G401 (cell line): ENCODE measurements around the gene C19orf85. TPM values are rescaled to one million over a fixed set of nuclear protein-coding genes. Genes with fewer than 3 reads are reported as not detected.

Source experiments
- DNase-seq: peaks from one replicate; pipeline ENCODE4 v3.0.0-alpha.2; 2015; ENCODE audit warnings: low spot score
- in situ Hi-C: cut with HindIII; loops from 2 replicates; pipeline ENCODE4 v1.10.0; 2016; ENCODE audit warnings: low sequenced_read_pairs, mixed read lengths
- total RNA-seq: library from RNA; depleted of rRNA; stranded (reverse); fragments of >200 nt; shearing (Covaris generic); gene quantifications from 2 replicates; pipeline ENCODE4 v1.2.3, GENCODE V29; 2014

Gene C19orf85
- total RNA-seq, 1 experiment from 2014 or later = not detected

- no peak for DNase-seq
Measured at GRCh38 chr19:55490478-55491432, 26.2 kb upstream of the C19orf85 start.

DNA sequence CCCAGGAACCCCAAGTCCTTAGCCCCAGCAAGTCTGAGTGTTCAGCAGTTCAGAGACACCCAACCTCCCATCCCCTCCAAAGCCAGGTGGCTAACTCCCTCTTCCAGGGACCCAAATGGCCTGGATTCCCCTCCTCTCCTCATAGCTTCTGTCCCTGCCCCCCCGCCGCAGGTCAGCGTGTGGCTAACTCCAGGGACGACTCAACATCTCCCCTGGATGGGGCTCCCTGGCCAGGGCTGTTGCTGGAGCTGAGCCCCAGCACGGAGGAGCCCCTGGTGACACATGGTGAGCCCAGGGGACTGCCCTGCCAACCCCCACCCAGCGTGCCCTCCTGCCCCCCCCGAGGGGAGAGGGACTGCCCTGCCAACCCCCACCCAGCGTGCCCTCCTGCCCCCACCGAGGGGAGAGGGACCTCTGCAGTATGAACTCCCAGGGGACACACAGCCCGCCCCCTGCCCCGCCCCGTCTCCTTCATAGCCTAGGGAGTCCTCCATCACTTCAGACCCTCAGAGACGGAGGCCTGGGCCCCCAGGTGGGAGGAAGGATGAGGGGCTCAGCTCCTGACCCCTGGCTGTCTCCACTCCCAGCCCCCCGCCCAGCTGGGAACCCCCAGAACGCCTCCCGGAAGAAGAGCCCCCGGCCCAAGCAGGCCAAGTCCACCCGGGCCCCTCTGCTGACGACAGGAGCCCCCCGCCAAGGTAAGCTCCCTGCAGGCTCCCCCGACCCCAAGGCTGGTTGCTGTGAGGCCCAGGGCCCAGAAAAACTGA lies 25.3 kb upstream of the C19orf85 start:
- in situ Hi-C loops = no loop called here
- no peak for DNase-seq

More at GRCh38 chr19:55490478-55491432, 26.2 kb upstream of the C19orf85 start:
- in situ Hi-C loops = no loop called here

- peak; percentile 19 for DNase-seq
- in situ Hi-C loops = no loop called here
Measured at GRCh38 chr19:55488986-55489710, 24.6 kb upstream of the C19orf85 start.

DNA sequence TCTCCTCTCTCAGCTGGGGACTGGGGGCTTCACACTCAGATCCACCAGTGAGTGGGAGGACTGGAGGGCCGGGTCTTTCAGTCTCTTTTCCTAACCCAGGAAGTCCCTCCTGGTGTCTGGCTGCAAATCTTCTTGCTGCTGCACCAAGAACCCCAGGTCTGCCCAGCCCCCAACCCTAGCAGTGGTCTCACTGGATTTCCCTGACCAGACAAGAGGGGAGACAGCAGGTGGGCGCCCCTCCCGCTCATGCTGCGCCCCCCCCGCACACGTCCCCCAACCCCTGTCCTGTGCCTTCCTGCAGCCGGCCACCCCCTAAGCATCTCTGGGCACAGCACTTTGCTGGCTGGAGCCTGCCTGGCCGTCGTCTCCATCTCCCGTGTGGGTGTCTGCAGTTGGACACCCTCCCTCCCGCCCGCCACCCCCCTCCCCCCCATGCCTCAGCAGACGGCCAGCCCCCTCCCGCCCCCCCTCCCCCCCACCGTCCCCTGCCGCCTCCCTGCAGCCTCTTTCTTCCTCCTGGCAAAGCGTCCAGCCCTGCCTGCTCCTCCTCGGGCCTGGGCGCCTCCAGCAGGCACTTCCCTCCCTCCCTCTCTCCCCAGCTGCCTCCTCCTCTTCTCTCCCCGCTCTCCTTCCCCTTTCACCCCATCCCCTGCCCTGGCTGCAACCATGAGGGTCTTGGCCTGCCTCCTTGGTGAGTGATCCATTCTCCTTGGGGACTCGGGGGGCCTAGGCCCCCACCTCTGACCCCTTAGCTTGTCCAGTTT lies 23.6 kb upstream of the C19orf85 start, which contains the start of gene SSC5D:
Gene SSC5D (plus strand): TSS at position 513 of the 764 bp plus-strand sequence. CDS start 154 bp downstream, at position 667.
- in situ Hi-C loops = no loop called here
- DNase-seq = peak; percentile 41

DNA sequence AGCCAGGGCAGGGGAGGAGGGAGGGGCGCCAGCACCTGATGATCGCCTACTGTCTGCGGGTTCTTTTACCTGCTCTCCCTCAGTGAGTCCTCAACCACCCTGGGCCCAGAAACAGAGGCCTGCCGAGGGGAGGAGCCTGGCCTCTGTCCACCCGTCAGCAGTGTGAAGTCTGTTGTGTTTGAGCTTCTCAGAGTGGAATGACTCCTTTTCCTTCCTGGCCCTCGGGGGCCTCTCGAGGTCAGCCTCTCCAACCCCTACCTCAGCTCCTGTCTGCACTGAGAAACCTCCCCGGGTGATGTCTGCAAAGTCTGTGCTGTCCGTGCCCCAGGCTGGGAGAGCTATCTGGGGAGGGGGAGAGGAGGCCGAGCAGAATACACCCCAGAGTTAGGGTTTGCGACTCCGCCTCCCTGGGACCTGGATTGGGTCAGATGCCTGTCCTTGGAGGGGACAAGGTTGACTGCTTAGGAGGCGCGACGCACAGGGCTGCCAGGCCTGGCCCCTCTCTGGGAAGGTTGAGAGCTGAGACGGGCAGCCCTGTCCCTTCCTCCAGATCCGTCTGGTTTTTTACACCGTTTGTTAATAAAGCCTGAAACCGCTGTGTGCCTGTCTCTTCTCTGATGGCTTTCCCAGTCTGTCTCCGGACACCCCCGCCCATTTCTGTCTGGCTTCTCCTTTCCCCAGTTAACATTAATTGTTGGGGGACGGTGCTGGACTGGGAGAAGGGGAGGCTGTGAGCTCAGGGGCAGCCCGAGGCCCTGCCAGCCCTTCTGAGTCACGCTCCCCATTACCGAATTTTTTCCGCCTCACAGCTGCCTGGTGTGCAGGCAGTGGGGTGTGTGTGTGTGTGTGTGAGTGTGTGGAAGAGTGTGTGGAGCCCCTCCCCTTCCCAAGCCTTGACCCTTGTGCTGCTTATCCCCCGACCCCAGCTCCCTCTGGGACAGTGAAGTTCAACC lies 22.7 kb upstream of the C19orf85 start:
- DNase-seq = peak; percentile 75
- in situ Hi-C loops = no loop called here

GRCh38 chr19:55486043-55486970 lies 21.8 kb upstream of the C19orf85 start:
- peak; percentile 56 for DNase-seq
- in situ Hi-C loops = no loop called here

- peak; percentile 23 for DNase-seq
- in situ Hi-C loops = no loop called here
Measured at GRCh38 chr19:55485439-55486011, 21.0 kb upstream of the C19orf85 start.

- in situ Hi-C loops = no loop called here
- peak; percentile 58 for DNase-seq
Measured at GRCh38 chr19:55484593-55485438, 20.3 kb upstream of the C19orf85 start, which contains the start of gene NAT14. TSS of gene NAT14 (plus strand) at chr19:55485188. CDS start at chr19:55485709, 521 bp downstream.

DNA sequence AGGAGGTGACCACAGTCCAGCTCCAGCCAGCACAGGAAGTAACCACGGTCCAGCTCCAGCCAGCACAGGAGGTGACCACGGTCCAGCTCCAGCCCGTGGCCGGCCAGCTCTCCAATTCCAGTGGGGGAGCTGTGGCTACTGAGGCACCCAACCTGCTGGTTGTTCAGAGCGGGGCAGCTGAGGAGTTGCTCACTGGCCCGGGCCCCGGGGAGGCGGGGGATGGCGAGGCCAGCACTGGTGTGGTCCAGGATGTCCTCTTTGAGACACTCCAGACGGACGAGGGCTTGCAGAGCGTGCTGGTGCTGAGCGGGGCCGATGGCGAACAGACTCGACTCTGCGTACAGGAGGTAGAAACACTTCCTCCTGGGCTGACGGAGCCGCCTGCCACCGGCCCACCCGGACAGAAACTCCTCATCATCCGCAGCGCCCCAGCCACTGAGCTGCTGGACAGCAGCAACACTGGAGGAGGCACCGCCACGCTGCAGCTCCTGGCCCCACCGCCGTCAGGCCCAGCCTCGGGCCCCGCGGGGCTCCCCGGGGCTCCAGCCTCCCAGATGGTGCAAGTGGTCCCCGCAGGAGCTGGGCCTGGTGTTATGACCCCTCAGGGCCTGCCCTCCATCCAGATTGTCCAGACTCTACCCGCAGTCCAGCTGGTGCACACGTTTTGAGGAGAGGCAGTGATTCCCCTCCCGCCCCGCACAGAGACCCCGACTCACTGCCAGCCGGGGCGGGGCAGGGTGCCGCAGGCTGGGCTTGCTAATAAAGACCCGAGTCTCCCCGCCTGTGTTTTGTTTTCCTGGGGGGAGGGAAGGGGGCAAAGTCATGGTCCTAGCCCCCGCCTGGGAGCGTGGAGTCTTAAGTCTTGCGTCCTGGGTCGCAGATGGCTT lies 19.4 kb upstream of the C19orf85 start:
- no peak for DNase-seq
- in situ Hi-C loops = no loop called here

DNA sequence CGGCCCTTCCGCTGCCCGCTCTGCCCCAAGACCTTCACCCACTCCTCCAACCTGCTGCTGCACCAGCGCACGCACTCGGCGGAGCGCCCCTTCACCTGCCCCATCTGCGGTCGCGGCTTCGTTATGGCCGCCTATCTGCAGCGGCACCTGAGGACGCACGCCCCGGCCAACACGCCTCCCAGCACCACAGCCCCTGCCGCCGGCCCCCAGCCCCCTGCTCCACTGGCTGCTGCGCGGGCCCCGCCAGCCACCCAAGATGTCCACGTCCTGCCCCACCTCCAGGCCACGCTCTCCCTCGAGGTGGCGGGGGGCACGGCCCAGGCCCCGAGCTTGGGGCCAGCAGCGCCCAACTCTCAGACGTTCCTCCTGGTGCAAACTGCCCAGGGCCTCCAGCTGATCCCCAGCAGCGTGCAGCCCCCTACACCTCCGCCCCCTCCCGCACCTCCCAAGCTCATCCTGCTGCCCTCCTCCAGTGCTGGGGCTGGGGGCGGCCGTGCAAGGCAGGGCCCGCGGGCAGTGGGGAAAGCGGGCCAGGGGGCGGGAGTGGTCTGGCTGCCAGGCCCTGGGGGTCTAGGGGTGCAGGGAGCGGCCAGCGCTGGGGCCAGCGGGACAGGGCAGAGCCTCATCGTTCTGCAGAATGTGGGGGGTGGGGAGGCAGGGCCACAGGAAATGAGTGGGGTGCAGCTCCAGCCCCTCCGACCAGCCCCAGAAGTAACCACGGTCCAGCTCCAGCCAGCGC lies 18.6 kb upstream of the C19orf85 start:
- no peak for DNase-seq
- in situ Hi-C loops = no loop called here

GRCh38 chr19:55482156-55482961 lies 17.8 kb upstream of the C19orf85 start:
- in situ Hi-C loops = no loop called here
- no peak for DNase-seq

DNA sequence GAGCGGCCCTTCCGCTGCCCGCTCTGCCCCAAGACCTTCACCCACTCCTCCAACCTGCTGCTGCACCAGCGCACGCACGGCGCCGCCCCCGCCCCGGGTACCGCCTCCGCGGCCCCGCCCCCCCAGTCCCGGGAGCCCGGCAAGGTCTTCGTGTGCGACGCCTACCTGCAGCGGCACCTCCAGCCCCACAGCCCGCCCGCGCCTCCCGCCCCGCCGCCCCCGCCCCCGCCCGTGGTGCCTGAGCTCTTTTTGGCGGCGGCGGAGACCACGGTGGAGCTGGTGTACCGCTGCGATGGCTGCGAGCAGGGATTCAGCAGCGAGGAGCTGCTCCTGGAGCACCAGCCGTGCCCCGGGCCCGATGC lies 17.2 kb upstream of the C19orf85 start:
- no peak for DNase-seq
- in situ Hi-C loops = no loop called here

GRCh38 chr19:55481148-55481793 lies 16.7 kb upstream of the C19orf85 start:
- in situ Hi-C loops = no loop called here
- DNase-seq = no peak
